Effector memory CD4-positive, alpha-beta T cell (primary cell): ENCODE results near the gene HEATR5B.
"Not testable (repeated sequence)": the region's sequence is repeated elsewhere in the genome, so short reads cannot be mapped to it uniquely, and the experiment has no call there.

Experiments used
- DNase-seq, 3 donors: peaks; one replicate each; pipeline ENCODE4 v3.0.0-alpha.2; 2020
- H3K27ac ChIP-seq: 2 replicates; pipeline ENCODE4 v1.7.0; 2013; ENCODE audit warnings: mild to moderate bottlenecking, low read length, moderate library complexity; ENCODE audit not compliant: insufficient read depth, poor library complexity, severe bottlenecking
- H3K27me3 ChIP-seq: replicated peaks from 2 replicates; pipeline ENCODE4 v1.7.0; 2013; ENCODE audit warnings: mild to moderate bottlenecking, low read length; ENCODE audit not compliant: insufficient read depth, control insufficient read depth, poor library complexity, severe bottlenecking
- H3K36me3 ChIP-seq: 2 replicates; pipeline ENCODE4 v1.7.0; 2013; ENCODE audit warnings: mild to moderate bottlenecking, low read length, moderate library complexity; ENCODE audit not compliant: control insufficient read depth, insufficient read depth
- H3K4me1 ChIP-seq: 2 replicates; pipeline ENCODE4 v1.7.0; 2013; ENCODE audit warnings: low read length, mild to moderate bottlenecking; ENCODE audit not compliant: control insufficient read depth, insufficient read depth, poor library complexity, severe bottlenecking
- H3K4me3 ChIP-seq: 2 replicates; pipeline ENCODE4 v1.7.0; 2013; ENCODE audit warnings: low read length, low read depth, mild to moderate bottlenecking; ENCODE audit not compliant: insufficient read depth, poor library complexity, severe bottlenecking
- H3K9me3 ChIP-seq: 2 replicates; pipeline ENCODE4 v1.7.0; 2013; ENCODE audit warnings: mild to moderate bottlenecking, low read length, moderate library complexity; ENCODE audit not compliant: control insufficient read depth

The HEATR5B gene

DNA sequence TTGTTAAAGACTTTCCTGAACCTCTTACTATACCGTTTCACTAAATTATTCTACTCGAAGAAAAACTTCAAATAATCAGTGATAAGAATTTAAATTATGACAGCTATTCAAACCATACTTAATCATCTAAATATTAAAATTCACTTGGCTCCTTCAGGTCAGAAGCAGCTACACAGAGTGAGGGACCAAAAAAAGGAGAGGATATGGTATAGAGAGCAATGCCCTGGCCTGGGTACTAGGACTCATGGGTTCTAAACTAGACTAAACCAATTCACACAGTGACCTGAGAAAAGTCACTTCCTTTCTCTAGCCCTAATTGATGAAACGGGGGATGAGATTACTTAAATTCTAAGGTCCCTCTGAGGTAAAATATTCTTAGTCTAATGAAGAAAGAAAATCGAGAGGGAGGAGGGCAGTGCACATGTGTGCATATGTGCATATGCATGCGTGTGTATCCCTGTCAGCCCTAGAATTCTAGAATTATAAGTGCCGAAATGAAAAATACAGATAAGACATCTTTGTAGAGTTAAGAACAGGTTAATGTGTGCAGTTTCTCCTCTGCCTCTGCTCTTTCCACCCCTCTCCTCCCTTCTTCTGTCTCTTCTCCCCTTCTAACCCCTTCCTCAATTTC, 129.1 kb downstream of the HEATR5B start:
- no peak for DNase-seq
- Histone ChIP-seq H3K9me3 (no peaks in the 10 kb centered on the region), H3K36me3 (peaks cover 4% of the 10 kb centered on the region), H3K27ac (no peak overlapping the region), H3K4me3 (no peak overlapping the region), H3K4me1 (peaks cover 3% of the 10 kb centered on the region), H3K27me3 (no peaks in the 10 kb centered on the region)

DNA sequence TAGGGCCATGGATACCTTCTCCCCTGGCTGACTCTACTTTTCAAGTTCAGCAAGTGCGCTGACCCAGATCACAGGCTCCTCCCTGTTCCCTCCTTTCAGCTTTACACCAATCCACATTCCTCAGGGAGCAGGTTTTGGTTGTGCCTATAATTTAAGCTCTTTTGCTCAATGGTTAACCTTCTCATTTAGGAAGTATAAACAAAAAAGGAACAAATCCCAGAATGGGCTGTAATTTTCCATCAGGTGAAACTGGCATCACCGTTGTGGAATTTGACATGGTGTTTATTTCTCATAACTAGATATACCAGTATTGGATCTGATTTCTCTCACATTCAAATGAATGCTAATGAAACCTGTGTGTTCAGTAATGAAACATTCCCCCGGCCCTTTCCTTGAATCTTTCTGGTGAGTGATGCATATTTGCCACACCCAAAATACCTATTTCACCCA, 131.4 kb downstream of the HEATR5B start:
- no peak for DNase-seq
- Histone ChIP-seq H3K36me3 (no peaks in the 10 kb centered on the region), H3K4me3 (no peak overlapping the region), H3K4me1 (peaks cover 3% of the 10 kb centered on the region), H3K27me3 (no peaks in the 10 kb centered on the region), H3K27ac (no peak overlapping the region), H3K9me3 (no peaks in the 10 kb centered on the region)

DNA sequence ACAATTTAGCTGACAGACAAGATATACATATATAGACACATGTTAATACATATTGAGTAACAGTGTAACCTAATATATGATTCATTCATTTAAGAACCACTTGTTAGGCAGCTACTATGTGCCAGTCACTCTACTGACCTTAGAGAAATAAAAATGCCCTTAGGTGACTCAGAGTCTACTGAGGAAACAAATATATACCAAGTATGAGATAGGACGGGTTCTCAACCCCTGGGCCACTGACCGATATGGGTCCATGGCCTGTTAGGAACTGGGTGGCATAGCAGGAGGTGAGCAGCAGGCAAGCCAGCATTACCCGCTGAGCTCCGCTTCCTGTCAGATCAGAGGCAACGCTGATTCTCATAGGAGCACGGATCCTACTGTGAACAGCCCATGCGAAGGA, 132.6 kb downstream of the HEATR5B start:
- H3K36me3 ChIP-seq = no peaks in the 10 kb centered on the region
- H3K27me3 ChIP-seq = no peaks in the 10 kb centered on the region
- H3K4me1 ChIP-seq = peaks cover 3% of the 10 kb centered on the region
- no peak for DNase-seq
- no peaks in the 10 kb centered on the region for H3K9me3 ChIP-seq
- H3K4me3 ChIP-seq = no peak overlapping the region
- no peak overlapping the region for H3K27ac ChIP-seq

DNA sequence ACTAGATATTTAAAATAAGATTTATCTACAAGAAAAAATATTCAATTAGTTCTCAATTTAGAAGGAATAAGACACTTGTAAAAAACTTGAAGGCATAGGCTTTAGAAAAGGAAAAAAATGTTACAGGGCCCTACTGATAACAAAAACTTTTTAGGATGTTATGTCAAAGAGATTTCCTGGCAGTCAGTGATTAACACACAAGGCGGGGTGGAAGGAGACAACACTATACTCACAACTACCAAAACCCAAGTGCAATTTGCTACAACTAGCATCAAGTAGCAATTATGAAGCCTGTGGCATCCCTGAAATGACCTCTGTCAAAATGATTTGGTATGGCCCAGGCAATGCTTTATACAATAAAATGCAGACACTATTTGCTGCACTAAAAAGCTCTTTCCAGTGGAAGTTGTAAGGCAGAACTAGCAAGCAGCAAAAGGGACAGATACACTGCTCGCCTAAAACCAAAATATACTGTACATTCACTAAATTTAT, 133.1 kb downstream of the HEATR5B start:
- DNase-seq = no peak
- no peaks in the 10 kb centered on the region for H3K36me3 ChIP-seq
- H3K9me3 ChIP-seq = no peaks in the 10 kb centered on the region
- peaks cover 3% of the 10 kb centered on the region for H3K4me1 ChIP-seq
- H3K27me3 ChIP-seq = no peaks in the 10 kb centered on the region
- H3K27ac ChIP-seq = no peak overlapping the region
- H3K4me3 ChIP-seq = no peak overlapping the region

DNA sequence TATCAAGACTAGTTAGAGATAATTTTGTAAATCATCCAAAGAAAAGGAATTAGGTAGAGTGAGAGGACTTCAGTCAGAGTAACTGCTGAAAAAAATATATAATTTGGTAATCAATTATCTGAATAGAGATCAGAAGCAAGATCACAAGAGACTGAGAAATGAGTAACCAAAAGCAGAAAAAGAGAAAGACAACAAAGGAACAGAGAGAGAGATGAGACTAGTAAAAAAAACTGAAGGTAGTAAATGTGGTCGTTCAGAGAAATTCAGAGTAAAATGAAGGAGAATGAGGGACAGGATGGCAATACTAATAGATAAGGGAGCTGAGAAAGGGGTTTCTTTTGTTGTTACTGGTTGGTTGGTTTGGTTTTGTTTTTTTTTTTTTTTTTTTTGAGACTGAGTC, 134.3 kb downstream of the HEATR5B start:
- H3K4me1 ChIP-seq = peaks cover 3% of the 10 kb centered on the region

DNA sequence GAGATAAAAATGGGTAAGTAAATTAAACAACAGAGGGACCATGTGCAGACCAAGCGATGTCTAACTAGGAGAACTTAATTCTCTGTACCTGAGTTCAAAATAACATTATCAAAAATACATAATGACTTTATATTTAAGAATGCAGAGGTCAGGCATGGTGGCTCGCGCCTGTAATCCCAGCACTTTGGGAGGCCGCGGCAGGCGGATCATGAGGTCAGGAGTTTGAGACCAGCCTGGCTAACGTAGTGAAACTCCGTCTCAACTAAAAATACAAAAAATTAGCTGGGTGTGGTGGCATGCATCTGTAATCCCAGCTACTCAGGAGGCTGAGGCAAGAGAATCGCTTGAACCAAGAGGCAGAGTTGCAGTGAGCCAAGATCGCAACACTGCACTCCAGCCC, 138.9 kb downstream of the HEATR5B start:
- DNase-seq, H3K4me3 ChIP-seq, H3K36me3 ChIP-seq, H3K27me3 ChIP-seq, H3K27ac ChIP-seq, H3K4me1 ChIP-seq, H3K9me3 ChIP-seq: not testable (repeated sequence)

More for the DNA sequence above, 134.3 kb downstream of the HEATR5B start:
- H3K36me3 ChIP-seq = no peaks in the 10 kb centered on the region
- H3K27me3 ChIP-seq = no peaks in the 10 kb centered on the region
- no peak for DNase-seq
- no peak overlapping the region for H3K27ac ChIP-seq
- H3K4me3 ChIP-seq = no peak overlapping the region
- no peaks in the 10 kb centered on the region for H3K9me3 ChIP-seq

DNA sequence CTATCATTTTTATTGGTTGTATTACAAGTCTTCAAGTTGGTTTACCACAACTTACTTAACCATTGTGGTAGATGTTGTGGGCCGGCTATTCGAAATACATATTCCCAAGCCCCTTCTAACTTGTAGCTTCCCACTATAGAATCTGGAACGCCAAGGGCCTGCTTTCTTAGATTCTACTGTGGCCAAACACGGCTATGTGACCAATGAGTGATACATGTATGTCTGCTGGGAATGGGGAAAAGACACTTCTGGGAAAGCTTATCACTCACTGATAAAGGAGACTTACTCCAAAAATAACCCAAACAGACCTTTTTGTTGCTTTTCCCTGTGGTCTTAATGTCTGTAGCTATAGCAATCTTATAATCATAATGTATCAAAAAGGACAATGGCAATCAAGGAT, 142.3 kb downstream of the HEATR5B start:
- Histone ChIP-seq H3K9me3 (no peaks in the 10 kb centered on the region), H3K36me3 (no peaks in the 10 kb centered on the region), H3K27me3 (no peaks in the 10 kb centered on the region), H3K4me1 (no peaks in the 10 kb centered on the region), H3K27ac (no peak overlapping the region), H3K4me3 (no peak overlapping the region)
- DNase-seq = no peak

DNA sequence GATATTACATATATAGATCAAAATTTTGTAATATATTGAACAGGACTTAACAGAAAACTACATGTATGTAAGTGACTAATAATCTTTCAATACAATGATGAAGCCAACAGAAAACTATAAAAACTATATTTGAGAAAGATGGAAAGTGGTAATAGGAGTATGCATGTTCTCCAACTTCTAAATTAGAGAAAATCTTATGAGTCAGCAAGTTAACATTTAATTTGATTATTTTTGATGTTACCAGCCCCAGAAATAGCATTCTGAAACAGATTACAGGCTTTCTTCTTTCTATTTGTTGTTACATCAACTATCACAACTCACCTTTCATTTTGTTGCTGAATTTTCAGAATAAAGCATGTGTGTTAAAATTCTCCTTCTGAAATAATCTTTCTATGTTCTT, 147.6 kb downstream of the HEATR5B start:
- not testable (repeated sequence) for H3K4me3 ChIP-seq, H3K4me1 ChIP-seq, H3K36me3 ChIP-seq, H3K27ac ChIP-seq, H3K9me3 ChIP-seq, DNase-seq, H3K27me3 ChIP-seq

DNA sequence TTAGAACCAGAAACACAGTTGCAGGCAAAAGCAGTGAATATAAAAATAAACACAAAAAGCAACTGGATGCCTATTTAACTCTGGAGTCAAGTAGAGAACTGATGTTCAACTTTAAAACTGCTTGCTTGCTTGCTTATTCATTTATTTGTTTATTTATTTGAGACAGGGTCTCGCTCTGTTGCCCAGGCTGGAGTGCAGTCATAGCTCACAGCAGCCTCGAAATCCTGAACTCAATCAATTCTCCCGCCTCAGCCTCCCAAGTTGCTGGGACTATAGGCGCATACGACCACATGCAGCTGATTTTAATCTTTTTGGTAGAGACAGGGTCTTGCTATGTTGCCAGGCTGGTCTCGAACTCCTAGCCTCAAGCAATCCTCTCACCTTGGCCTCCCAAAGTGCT, 152.5 kb downstream of the HEATR5B start:
- DNase-seq, H3K27me3 ChIP-seq, H3K4me1 ChIP-seq, H3K27ac ChIP-seq, H3K36me3 ChIP-seq, H3K4me3 ChIP-seq, H3K9me3 ChIP-seq: not testable (repeated sequence)
